ENCODE results near the gene ZNF778.

Gene ZNF778

DNA sequence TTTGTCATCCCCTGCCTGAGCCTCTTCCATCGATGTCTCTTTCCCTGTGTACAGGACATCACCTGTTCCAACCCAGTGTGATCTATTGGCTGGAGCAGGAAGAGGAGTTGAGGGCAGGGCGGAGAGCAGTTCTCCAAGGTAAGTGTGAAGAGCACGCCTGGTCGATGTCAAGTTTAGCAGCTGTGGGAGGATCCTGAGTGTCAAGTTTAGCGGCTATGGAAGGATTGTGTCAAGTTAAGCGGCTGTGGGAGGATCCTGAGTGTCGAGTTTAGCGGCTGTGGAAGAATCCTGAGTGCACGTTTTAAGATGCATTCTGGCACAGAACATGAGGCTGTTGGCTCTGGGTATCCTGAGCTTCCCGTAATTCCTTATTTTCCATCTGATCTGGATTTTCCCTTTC is 7.2 kb downstream of the ZNF778 start:
- in situ Hi-C loops (cut with MboI; ENCODE audit: low pct_unique_long_range_greater_than_20kb, low sequenced_read_pairs, unreplicated experiment), result no loop called here
- DNase-seq (ENCODE audit: low spot score), result no peak
- TF ChIP-seq, protein P1, sequence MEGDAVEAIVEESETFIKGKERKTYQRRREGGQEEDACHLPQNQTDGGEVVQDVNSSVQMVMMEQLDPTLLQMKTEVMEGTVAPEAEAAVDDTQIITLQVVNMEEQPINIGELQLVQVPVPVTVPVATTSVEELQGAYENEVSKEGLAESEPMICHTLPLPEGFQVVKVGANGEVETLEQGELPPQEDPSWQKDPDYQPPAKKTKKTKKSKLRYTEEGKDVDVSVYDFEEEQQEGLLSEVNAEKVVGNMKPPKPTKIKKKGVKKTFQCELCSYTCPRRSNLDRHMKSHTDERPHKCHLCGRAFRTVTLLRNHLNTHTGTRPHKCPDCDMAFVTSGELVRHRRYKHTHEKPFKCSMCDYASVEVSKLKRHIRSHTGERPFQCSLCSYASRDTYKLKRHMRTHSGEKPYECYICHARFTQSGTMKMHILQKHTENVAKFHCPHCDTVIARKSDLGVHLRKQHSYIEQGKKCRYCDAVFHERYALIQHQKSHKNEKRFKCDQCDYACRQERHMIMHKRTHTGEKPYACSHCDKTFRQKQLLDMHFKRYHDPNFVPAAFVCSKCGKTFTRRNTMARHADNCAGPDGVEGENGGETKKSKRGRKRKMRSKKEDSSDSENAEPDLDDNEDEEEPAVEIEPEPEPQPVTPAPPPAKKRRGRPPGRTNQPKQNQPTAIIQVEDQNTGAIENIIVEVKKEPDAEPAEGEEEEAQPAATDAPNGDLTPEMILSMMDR (IDR thresholded peaks at IDR 0.05; ENCODE audit: extremely low read depth, insufficient read depth, missing control alignments), result no peak

DNA sequence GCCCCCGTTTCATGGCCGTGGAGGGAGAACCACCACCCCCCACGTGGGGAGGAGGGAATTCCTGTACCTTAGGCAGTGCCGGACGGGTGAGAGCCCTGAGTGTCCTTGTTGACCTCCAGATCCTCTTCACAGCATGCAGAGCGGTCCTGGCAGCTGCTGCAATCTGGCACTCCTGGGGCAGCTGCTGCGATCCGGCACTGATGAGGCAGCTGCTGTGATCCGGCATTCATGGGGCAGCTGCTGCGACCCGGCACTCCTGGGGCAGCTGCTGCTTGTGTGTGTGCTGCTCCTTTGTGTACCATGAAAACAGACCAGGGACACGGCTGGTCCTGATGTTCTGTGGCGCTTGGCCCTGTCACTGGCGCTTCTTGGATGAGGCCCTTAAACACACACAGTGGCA is 12.8 kb downstream of the ZNF778 start:
- TF ChIP-seq, protein P1 (IDR thresholded peaks at IDR 0.05; ENCODE audit: extremely low read depth, insufficient read depth, missing control alignments), result no peak
- in situ Hi-C loops (cut with MboI; ENCODE audit: low pct_unique_long_range_greater_than_20kb, low sequenced_read_pairs, unreplicated experiment), result no loop called here

DNA sequence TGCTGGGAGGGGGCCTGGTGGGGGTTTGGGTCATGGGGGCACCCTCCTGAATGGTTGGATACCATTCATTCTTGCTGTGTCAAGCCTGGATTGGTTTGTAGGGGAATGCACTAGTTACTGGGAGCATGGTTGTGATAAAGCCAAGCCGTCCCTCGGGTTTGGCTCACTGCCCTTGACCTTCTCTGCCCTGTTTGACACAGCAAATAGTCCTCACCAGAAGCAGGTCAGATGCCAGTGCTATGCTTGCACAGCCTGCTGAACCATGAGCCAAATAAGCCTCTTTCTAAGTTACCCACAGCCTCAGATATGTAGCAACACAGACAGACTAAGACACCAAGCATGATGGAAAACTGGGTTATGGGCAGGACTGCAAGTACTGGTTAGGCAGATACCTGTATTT is 14.6 kb downstream of the ZNF778 start:
- TF ChIP-seq, protein P1 (IDR thresholded peaks at IDR 0.05; ENCODE audit: extremely low read depth, insufficient read depth, missing control alignments), result no peak
- in situ Hi-C loops (cut with MboI; ENCODE audit: low pct_unique_long_range_greater_than_20kb, low sequenced_read_pairs, unreplicated experiment), result no loop called here

More for the DNA sequence above, 12.8 kb downstream of the ZNF778 start:
- no peak for DNase-seq (ENCODE audit: low spot score)

DNA sequence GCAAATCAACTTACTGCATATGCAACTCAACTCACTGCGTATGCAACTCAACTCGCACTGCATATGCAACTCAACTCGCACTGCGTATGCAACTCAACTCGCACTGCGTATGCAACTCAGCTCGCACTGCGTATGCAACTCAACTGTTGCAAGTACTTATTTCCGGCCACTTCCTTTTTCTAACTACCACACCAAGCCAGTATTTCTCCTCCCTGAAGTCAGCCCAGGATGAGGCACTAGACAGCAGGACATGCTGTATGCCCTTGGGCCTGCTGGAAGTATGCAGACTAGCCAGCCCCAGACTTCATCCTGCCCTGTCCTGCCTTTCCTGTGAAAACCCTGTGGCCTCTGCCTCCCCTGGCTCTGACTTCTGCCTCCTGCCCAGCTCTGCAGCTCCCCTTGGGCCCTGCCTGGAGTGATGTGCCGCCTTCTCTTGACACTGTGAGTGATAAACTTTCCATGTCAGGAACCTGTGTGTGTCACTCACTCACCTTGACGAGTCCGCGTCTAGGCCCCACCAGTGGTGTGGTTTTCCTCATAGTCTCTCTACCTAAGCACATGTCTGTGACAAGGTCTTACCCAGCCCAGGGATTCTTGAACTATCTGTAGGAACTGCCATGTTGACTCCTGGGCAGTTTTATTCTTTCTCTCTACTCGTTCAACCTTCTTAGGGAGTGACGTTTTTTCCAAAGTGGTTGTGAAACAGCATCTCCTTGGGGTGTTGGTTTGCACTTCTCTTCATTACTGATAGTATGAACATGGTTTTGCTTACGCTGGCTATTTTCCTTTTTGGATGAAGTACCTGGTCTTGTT is 16.4 kb downstream of the ZNF778 start:
- DNase-seq (ENCODE audit: low spot score), result no peak
- in situ Hi-C loops (cut with MboI; ENCODE audit: low pct_unique_long_range_greater_than_20kb, low sequenced_read_pairs, unreplicated experiment), result no loop called here
- TF ChIP-seq, protein P1 (IDR thresholded peaks at IDR 0.05; ENCODE audit: extremely low read depth, insufficient read depth, missing control alignments), result no peak

More for the DNA sequence above, 14.6 kb downstream of the ZNF778 start:
- no peak for DNase-seq (ENCODE audit: low spot score)

DNA sequence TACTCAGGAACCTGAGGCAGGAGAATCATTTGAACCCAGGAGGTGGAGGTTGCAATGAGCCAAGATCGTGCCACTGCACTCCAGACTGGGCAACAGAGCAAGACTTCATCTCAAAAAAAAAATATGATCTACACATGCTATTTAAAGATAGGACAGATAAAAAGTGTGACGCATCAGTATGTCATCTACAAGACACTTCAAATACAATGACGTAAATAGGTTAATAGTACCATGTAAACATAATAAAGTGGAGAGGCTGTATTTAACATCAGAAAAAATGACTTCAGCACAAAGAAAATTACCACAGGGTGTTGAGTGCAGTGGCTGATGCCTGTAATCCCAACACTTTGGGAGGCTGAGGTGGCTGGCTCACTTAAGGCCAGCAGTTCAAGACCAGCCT is 20.2 kb downstream of the ZNF778 start:
- no peak for DNase-seq (ENCODE audit: low spot score)
- in situ Hi-C loops (cut with MboI; ENCODE audit: low pct_unique_long_range_greater_than_20kb, low sequenced_read_pairs, unreplicated experiment), result no loop called here
- TF ChIP-seq, protein P1 (IDR thresholded peaks at IDR 0.05; ENCODE audit: extremely low read depth, insufficient read depth, missing control alignments), result no peak

DNA sequence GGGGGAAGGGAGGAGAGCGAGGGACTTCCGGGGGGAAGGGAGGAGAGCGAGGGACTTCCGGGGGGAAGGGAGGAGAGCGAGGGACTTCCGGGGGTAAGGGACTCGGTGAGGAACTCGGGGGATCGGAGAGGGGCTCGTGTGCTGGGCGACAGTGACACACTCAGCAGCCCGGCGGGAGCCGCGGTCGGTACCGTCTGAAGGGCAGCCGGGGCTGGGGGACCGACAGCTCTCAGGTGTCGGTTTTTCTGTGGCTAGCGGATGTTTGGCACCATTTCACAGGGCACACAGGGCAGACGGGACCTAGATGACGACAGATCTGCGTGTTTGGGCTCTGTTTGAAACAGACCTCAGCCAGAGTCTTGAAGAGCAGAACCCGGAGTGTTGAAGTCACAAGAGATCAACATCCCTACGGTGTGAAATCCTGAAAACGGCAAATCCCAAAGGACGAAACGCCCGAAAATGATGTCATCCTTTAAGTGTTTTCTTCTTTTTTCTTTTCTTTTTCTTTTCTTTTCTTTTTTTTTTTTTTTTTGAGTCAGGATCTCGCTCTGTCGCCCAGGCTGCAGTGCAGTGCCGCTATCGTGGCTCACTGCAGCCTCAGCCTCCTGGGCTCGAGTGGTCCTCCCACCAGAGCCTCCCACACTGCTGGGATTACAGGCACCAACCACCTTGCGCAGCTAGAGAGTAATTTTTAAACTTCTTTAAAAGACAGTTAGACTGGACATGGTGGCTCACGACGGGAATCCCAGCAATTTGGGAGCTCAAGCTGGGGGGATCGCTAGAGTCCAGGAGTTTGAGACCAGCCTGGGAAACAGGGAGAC is 23.9 kb downstream of the ZNF778 start:
- TF ChIP-seq, protein P1 (IDR thresholded peaks at IDR 0.05; ENCODE audit: extremely low read depth, insufficient read depth, missing control alignments), result no peak
- DNase-seq (ENCODE audit: low spot score), result peak; percentile 84
- in situ Hi-C loops (cut with MboI; ENCODE audit: low pct_unique_long_range_greater_than_20kb, low sequenced_read_pairs, unreplicated experiment), result no loop called here

All from GM13977 (cell line).